GM18520 (cell line): ENCODE results near the gene SMOC2.

Experiments
- ATAC-seq: cut with Tn5 transposase; IDR thresholded peaks from one replicate; pipeline ENCODE4 v1.9.1; 2021; ENCODE audit not compliant: unreplicated experiment

Gene SMOC2

DNA sequence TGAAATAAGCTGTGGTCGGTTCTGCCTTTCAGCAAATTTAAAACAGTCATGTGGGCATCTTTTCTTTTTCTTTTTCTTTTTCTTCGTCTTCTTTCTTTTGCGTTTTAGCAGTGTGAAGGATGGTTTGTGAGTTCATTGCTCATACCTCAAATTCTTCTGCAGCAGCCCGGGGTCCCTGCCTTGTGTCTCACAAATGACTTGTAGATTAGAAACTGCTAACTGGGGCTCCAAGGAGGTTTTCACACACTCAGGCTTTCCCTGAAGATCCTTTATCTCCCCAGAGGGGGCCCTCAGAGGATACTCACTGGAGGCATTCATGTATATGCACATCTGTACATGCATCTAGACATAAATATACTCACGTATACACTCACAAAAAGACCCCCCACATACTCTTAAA, 1.7 kb downstream of the SMOC2 start:
- ATAC-seq: no peak

DNA sequence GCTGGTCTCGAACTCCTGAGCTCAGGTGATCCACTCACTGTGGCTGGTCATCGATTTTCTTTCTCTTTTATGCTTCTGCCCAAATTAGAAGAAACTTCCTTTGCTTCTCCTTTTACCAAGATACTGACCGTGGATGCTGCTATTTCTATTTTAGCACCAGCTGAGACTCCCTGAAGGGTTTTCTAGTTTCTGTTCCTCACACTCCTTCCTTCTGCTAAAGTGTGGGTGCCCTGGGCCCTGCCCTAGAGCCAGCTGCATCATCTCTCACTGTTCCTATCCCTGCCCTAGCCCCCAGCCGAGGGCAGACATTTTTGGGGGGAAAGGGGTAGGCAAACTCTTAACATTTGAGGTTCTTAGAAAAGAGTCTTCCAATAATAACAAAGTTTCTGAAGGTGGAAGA, 6.3 kb downstream of the SMOC2 start:
- no peak for ATAC-seq

DNA sequence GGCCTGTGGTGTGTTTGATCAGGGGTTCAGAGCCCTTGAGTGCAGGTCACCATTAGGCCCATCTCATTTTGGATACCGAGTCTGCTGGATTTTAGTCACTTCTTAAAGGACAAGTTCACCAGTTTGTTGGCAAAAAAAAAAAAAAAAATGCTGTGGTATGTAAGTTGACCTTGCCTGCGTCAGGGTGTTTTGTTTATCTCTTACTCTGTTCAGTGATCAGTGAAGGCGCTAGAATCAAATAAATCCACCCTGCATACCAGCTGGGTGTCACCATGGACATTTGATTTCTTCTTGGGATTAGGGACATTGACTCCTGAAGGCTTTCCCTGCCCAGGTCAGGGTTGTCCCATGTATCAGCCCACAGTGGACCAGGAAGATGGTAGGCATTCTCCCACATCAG, 6.7 kb downstream of the SMOC2 start:
- no peak for ATAC-seq

DNA sequence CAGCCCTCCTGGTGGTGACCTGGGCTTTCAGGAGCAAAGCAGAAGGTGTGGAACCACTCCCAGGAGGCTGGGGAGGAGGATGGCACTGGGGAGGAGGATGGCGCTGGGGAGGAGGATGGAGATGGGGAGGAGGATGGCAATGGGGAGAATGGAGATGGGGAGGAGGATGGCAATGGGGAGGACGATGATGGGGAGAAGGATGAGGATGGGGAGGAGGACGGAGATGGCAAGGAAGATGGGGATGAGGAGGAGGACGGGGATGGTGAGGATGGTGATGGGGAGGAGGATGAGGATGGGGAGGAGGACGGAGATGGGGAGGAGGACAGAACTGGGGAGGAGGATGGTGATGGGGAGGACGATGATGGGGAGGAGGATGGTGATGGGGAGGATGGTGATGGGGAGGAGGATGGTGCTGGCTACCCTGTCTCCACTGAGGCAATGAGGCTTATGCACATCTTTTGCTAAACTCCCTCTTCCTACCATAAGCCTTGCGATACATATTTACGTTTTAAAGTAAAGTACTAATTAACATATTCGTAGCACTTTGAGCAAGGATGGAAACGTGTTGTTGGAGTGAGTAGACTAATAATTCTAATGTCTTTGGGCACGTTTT, 7.4 kb downstream of the SMOC2 start:
- no peak for ATAC-seq

DNA sequence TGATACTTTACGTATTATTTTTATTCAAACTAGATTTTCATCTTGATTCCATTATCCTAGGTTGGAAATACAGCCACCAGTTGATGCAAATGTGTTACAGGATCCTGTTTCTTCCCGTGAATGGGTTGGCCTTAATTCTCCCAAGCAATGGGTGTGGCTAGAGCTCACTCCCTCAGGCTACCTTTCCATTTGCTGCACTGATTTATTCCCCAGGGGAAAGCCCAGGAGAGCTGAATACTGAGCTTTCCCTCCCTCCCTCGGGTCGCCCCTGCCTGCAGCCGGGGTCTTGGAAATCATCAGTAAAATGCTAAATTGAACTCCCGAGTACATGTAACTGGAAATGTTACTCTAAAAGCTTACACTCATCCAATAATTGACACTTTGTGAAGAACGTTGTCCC, 9.9 kb downstream of the SMOC2 start:
- ATAC-seq: no peak

DNA sequence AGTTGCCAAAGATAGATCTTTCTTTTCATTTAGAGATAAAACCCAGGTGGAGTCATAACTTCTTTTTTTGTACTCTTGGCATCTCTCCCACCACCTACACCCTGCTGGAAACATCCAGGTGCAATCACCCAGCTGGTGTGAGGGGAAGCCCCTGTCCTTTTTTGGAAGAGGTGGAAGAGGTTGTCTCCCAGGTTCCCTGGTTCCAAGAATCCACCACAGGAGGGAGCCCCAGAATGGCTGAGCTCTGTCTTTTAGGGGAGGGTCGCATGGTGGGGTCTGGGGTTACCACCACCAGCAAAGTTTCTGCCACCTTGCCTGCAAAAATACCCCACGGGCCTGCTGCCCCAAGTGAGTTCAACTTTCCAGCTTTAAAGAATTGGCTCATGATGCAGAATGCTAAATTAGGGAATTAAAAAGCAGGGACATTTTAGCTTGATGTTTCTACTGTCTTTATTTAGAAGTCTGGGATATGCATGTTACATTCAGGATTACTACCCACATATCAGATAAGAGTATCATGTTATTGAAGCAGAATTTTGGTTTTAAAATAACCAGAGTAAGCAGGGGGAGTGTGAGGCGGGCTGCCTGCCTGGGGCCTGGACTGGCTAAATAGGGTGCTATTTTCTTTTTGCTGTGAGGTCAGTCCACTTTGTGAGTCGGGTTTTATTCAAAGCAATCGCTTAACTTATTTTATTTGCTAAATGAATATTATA, 11.0 kb downstream of the SMOC2 start:
- ATAC-seq: no peak

DNA sequence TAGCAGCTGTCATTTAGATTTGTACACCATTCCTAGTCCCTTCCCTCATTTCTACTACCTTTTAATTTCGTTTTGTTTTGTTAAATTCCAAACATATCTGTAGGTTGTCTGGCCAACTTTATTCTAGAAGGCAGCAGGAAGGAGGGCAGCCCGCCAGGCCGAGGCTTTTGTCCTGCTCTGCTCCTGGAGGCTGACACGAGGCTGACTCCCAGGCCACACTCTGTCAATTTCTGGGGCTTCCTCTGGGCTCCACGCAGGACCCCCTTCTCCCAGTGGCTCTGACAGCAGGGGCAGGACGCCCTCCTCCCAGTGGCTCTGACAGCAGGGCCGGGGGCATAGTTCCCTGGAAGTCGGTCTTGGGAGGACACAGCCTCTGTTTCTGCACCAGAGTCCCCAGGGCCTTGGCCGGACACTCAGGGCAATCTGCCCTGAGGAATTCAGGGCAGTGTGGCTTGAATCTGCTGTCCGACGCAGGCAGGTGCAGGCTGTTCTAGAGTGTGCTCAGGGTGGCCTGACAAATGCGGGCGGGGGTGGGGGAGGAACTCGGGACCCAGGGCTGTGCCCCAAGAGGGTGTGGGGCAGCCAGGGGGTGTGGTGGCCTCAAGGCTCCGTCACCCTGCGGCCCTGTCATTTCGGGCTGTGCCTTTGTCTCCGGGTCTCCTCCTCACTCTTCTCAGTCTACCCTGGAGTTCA, 11.8 kb downstream of the SMOC2 start:
- ATAC-seq: no peak

DNA sequence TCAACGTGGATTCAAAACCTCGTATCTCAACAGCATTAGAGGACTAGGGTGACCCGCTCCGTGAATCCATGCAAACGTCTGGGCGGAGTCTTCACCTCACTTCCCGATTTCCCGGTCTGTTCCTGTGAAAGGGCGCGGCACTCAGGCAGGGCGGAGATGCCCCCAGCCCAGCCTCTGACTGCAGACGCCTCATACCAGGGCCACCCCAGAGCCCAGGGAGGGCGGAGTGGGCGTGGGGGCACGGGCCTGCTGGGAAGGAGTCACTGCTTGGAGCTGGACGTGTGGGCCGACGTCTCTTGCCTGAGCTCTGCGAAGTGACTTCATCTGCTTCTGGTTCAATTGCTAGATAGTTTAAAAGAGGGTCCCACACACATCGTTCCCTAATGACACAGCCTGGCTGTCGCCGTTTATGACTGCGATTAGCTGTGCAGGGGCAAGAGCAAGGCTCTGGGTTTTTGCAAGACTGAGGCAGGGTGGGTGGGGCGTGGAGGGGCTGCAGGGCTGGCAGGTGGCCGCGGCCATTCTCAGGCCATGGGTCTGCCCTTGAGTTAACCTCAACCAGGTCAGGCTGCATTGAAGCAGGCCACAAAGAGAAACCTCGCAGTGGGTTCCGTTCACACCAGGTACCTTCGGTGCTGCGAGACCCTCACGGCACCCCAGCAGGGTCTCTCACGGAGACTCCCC, 15.0 kb downstream of the SMOC2 start:
- no peak for ATAC-seq

DNA sequence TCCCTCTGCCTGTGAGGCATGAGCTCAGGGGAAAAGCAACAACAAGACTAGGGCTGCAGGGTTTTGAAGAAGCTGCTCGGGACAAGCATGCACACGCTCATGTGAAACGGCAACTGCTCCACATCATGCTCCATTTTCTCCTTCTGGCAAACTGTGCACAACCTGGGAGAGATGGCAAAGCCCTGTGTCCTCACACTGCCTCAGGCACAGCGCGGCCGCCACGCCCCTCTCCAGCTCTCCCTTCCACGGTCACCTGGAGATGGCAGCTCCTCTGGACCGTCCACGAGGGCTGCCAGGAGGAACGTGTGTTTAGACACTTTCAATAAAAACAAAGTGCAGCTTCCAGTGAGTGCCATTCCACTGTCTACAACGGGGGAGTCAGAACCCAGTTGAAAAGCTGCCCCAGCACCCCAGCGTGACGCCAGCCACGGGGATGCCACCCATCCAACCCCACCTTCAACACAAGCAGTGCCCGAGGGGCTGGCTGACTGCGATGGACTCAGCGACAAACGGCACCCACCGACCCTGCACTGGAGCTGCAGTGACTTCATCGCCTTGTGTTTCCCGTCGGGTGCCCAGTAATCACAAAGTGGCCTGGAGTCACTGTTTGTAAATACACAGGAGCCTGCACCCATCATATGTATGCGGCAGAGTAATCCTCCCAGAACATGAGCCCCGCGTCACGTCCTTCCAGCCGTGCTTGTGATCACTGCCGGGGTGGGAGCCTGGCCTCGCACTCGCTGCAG, 16.1 kb downstream of the SMOC2 start:
- ATAC-seq: no peak

DNA sequence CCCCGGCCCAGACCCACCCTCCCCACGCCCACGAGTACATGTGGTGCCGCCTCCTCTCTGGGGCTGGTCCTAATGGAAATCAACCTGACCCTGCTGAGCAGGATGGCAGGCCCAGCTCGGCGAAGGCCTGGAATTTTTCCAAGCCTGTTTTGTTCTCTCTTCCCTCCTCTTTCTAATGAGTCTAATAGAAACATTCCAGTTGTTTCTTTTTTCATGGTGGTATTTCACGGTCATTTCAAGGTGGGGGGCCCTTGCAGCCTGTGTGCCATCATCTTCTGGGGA, 16.6 kb downstream of the SMOC2 start:
- no peak for ATAC-seq

DNA sequence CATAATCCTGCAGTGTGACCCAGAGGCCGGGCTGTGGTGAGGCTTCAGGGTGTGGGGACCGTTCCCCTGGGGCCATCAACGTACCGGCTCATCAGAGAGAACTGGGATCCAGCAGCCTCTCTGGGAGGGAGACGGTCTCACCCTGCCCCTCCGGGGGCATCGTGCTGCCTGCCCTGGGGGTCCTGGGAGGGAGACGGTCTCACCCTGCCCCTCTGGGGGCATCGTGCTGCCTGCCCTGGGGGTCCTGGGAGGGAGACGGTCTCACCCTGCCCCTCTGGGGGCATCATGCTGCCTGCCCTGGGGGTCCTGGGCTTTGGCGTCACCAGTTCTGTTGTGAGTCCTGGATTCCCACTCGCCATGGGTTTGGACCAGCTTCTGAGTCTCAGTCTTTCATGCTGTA, 17.1 kb downstream of the SMOC2 start:
- ATAC-seq: no peak

DNA sequence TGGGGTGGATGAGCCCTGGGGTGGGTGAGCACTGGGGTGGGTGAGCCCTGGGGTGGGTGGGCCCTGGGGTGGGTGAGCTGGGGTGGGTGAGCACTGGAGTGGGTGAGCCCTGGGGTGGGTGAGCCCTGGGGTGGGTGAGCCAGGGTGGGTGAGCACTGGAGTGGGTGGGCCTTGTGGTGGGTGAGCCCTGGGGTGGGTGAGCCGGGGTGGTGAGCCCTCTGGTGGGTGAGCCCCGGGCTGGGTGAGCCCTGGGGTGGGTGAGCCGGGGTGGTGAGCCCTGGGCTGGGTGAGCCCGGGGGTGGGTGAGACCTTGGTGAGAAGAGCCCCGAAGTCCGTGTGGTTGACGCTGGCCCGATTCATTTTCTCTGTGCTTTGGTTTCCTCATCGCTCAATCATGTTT, 18.6 kb downstream of the SMOC2 start:
- ATAC-seq: no peak

DNA sequence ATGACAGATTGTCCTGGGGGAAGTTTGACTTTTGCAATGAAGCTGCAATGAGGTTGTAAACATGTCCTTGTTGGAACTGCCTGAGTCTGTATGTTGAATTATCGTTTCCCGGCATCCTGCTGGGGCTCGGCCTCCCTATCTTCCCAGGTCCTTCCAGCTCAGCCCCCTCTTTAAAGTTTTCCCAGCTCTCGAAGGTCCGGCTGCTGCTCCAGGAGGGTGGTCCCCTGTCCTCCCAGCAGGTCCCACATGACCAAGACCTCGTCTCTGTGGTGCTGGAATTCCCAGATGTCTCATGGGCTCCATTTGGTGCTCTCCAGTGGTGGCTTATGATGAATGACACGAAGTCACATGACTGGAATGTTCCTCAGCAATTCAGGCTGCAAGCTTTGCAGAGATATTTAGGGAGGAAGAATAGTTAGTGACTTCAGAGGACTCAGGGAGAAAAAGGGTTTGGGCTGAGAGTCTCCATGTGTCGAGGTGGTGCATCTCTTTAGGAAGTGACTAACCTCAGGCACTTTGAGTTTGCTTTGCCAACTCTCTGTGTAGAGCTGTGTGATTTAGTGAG, 21.4 kb downstream of the SMOC2 start:
- no peak for ATAC-seq

DNA sequence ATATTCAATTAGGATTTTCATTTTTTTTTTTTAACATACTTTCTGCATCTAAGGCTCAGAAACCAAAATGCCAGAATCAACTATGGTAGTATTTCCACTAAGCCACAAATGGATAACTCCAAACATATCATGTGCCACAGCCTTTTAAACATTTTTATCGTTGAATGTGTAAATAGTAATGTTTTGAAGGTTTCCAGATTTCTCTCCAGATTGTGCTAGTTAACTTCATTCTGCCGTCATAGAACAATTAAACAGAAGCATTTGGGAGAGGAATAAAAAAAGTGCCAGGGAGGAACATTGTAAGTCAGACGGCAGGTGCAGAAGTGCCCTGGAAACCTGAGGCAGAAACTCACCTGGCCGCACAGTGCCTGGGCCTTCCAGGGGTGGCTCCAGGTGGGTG, 23.6 kb downstream of the SMOC2 start:
- no peak for ATAC-seq

DNA sequence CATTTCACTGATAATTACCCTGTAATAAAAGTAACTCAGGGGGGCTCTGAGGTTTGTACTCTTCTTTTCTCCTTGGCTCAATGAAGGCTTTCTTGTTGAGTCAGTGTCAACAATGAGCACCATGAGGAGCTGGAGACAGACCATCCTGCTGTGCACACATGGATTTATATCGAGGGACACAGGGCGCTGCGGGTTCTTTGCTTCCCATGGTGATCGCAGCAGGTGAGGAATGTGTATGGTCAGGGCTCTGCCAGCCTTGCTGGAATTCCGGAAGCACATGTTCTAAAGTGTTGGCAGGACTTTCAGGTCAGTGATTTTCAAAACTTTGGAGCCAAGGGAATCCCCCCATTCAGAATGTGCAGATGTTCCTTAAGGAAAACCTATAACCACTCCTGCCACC, 27.1 kb downstream of the SMOC2 start:
- no peak for ATAC-seq

DNA sequence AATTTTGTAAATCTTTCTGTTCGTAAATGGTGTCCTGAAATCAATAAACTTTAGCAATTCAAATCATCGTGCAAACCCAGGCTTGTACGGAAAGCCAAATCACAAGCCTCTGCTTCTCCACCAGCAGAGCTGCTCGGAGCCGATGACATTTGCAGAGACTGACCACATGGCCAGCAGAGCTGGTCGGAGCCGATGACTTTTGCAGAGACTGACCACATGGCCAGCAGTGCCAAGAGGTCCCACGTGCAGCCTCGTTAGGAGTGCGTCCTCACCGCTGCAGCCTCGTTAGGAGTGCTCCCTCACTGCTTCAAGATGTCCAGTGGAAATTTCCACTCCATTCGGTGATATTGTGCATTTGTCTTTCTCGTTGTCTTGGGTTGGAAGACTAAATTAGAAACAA, 28.5 kb downstream of the SMOC2 start:
- no peak for ATAC-seq

DNA sequence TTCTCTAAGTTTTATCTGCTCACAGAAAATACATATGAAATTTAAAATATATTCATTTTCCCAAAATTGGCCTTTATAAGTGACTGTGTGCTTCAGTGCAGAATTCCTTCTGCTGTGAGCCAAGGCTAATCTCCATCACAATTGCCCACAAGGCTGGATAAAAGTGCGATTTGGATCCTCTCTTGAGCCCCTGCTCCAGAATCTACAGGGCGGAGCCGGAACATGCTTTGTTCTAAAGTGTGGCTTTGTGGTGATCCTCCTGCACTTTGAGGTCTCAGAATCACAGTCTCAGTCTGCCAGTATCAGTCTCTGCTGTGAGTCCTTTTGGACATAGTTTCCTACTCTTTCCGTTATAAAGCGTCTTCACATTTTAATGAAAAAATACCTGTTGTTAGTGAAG, 28.9 kb downstream of the SMOC2 start:
- no peak for ATAC-seq

DNA sequence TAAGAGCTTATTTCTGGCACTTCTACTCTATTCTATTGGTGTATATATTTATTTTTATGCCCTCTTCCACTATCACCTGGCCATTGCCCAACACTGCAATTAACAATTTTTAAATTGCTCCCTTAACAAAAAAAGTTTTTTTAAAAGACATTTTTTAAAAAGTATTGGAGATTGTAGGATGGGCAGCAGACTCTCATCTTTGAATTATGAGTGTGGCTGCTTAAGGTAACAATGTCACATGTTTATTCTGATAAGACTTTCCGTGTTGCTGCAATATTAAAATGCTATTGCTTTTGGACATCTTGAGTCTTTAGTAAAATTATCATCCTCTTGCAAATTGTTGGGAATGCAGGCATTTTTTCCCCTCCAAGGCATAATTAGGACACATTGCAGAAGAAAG, 31.4 kb downstream of the SMOC2 start:
- ATAC-seq: no peak

DNA sequence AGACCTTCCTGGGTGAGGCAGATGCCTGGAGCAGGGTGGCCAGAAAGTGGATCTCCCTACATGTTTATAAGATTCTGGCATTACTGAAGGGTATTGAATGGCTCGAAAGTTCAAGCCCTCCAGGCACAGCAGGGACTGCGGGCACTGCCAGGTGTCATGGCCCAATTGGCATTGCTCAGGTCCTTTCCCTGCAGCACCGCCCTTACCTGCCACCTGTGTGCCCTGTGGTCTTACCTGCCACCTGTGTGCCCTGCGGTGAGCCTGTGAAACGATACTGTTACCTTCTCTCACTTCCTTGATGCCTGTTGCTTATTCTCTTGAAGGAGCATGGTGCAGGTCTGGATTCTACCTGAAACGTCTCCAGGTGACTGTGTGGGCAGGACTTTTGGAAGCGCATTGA, 32.2 kb downstream of the SMOC2 start:
- no peak for ATAC-seq

DNA sequence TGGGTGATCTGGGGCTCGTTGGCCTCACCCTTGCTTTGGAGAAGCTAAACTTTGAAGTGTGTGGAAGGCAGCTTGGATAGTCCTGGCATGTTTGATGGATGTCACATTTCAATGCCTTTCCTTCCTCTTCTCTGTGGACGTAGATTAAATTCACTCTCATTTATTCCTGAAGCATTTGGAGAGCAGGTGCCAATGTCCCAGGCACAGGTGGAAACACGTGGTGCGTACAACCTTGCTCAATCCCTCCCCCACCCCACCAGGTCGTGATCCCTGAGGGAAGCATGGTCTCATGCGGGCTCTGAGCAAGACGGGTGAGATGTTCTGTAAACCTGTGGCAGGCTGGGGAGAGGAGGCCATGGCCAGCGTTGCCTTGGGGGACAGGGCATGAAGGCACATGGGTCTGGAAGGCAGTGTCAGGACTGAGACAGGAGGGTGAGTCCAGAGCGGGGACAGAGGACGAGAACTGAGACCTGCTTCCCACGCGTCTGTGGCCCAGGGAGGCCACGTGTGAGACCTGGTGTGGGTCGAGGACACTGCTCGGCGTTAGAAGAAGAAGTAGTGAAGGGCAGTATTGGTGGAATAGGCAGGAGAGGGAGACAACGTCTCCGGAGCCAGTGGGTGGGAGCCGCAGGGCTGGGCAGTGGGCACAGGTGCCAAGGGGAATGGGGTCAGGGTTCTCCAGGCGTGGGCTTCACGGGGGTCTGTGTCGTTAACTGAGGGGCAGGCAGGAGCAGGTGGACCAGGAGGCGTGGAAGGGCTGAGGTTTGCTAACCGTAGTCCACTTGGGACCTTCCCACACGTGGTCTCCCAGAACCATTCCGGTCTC, 34.4 kb downstream of the SMOC2 start:
- no peak for ATAC-seq
